ENCODE results near the gene TSC22D4. TPM values are rescaled to one million over a fixed set of nuclear protein-coding genes. Genes with fewer than 3 reads are reported as not detected.
A peak's percentile ranks its signal among the peaks of the same experiment; 100 is the strongest.

Gene TSC22D4
- total and polyA plus RNA-seq, 9 of the 15 experiments (the other 6 are each of a cell fraction or from before 2014, with no cell fraction given): 0.37 to 107 (median 28.7) TPM

DNA sequence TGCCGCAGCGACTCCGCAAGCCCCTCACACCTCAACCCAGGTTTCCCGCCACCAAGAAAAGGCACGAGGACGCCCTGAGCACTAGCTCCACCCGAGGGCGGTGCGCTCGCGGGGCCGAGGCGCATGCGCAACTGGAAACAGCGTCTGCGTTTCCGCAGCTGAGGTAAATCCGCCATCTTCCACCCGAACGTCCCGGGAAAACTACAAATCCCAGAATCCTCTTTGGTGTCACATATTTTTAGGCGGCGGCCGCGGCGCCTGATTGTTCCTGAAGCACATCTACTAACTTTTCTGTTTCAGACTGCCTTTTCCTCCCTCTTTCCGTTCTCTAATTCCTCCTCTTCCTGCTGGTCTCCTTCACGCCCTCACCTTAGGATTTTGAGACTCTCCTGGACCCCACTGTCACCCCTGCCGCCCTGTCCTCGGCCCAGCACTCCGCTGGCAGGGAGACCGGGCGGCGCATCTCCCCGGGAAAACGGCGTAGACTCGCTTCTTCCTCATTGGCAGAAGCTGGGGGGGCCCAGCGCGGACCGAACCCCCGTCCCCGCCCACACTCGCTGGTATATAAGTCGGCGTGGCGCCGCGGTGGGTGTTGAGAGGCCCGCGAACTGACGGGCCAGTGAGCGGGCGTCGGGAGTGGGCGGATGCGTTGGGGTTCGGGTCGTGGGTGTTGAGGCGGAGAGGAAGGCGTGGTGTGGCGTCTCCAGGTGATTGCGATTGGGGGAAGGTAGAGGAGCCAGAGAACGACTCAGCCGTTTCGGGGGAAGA is 50.6 kb downstream of the TSC22D4 start, which contains the start of gene ZCWPW1 (continued):
- TF ChIP-seq, protein P1, sequence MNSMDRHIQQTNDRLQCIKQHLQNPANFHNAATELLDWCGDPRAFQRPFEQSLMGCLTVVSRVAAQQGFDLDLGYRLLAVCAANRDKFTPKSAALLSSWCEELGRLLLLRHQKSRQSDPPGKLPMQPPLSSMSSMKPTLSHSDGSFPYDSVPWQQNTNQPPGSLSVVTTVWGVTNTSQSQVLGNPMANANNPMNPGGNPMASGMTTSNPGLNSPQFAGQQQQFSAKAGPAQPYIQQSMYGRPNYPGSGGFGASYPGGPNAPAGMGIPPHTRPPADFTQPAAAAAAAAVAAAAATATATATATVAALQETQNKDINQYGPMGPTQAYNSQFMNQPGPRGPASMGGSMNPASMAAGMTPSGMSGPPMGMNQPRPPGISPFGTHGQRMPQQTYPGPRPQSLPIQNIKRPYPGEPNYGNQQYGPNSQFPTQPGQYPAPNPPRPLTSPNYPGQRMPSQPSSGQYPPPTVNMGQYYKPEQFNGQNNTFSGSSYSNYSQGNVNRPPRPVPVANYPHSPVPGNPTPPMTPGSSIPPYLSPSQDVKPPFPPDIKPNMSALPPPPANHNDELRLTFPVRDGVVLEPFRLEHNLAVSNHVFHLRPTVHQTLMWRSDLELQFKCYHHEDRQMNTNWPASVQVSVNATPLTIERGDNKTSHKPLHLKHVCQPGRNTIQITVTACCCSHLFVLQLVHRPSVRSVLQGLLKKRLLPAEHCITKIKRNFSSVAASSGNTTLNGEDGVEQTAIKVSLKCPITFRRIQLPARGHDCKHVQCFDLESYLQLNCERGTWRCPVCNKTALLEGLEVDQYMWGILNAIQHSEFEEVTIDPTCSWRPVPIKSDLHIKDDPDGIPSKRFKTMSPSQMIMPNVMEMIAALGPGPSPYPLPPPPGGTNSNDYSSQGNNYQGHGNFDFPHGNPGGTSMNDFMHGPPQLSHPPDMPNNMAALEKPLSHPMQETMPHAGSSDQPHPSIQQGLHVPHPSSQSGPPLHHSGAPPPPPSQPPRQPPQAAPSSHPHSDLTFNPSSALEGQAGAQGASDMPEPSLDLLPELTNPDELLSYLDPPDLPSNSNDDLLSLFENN (IDR thresholded peaks at IDR 0.05; ENCODE audit: low read depth in 2 of 2, low read length in 2 of 2): peak in 1 of 2 experiments; percentile 90; a peak in 2 of 4 replicates
- peak; percentile 92 for TF ChIP-seq CHD1 (IDR thresholded peaks at IDR 0.05; ENCODE audit: low read length)
- TF ChIP-seq C11orf30 (IDR thresholded peaks at IDR 0.05; ENCODE audit: low read depth): peak; percentile 26; the same call in 1 of the 2 replicates
- peak in 1 of 2 experiments; percentile 92; a peak in 2 of 4 replicates for TF ChIP-seq FOXA3 (CRISPR knock-in tag; conservative IDR thresholded peaks at IDR 0.05 in 1 of 2, IDR thresholded peaks at IDR 0.05 in 1 of 2)
- no peak for TF ChIP-seq RFX5 (IDR thresholded peaks at IDR 0.05; ENCODE audit: low read depth, low read length)
- peak; percentile 77; the same call in 1 of the 2 replicates for TF ChIP-seq TCF7 (IDR thresholded peaks at IDR 0.05; ENCODE audit: borderline replicate concordance)
- TF ChIP-seq XRCC4 (IDR thresholded peaks at IDR 0.05; ENCODE audit: extremely low read depth, insufficient read depth, insufficient read length): no peak
- TF ChIP-seq SMAD4 (CRISPR knock-in tag; conservative IDR thresholded peaks at IDR 0.05): peak; percentile 51
- TF ChIP-seq EP300 (IDR thresholded peaks at IDR 0.05; ENCODE audit: low read length): peak; percentile 24; the same call in 1 of the 2 replicates
- peak; percentile 71 for TF ChIP-seq ZKSCAN1 (IDR thresholded peaks at IDR 0.05; ENCODE audit: low read depth, low read length)
- TF ChIP-seq EP400 (IDR thresholded peaks at IDR 0.05): peak; percentile 80
- peak; percentile 85 for TF ChIP-seq ZNF263 (CRISPR knock-in tag; IDR thresholded peaks at IDR 0.05; ENCODE audit: borderline replicate concordance)
- peak; percentile 92 for TF ChIP-seq ZSCAN29 (IDR thresholded peaks at IDR 0.05)
- TF ChIP-seq, protein P2, sequence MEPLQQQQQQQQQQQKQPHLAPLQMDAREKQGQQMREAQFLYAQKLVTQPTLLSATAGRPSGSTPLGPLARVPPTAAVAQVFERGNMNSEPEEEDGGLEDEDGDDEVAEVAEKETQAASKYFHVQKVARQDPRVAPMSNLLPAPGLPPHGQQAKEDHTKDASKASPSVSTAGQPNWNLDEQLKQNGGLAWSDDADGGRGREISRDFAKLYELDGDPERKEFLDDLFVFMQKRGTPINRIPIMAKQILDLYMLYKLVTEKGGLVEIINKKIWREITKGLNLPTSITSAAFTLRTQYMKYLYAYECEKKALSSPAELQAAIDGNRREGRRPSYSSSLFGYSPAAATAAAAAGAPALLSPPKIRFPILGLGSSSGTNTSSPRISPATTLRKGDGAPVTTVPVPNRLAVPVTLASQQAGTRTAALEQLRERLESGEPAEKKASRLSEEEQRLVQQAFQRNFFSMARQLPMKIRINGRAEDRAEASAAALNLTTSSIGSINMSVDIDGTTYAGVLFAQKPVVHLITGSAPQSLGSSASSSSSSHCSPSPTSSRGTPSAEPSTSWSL (CRISPR knock-in tag; IDR thresholded peaks at IDR 0.05; ENCODE audit: borderline replicate concordance): 0 out of 2 replicates have a peak, but pooled peaks have one; percentile 6
- TF ChIP-seq, protein P3, sequence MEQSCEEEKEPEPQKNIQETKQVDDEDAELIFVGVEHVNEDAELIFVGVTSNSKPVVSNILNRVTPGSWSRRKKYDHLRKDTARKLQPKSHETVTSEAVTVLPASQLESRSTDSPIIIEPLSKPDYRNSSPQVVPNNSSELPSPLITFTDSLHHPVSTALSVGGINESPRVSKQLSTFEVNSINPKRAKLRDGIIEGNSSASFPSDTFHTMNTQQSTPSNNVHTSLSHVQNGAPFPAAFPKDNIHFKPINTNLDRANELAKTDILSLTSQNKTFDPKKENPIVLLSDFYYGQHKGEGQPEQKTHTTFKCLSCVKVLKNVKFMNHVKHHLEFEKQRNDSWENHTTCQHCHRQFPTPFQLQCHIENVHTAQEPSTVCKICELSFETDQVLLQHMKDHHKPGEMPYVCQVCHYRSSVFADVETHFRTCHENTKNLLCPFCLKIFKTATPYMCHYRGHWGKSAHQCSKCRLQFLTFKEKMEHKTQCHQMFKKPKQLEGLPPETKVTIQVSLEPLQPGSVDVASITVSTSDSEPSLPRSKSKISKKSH (CRISPR knock-in tag; IDR thresholded peaks at IDR 0.05): 0 out of 2 replicates have a peak, but pooled peaks have one; percentile 17
- TF ChIP-seq GTF2F1 (IDR thresholded peaks at IDR 0.05; ENCODE audit: low read depth, low read length): peak; percentile 86
- TF ChIP-seq DMBX1 (CRISPR knock-in tag; IDR thresholded peaks at IDR 0.05; ENCODE audit: borderline replicate concordance): peak; percentile 76
- no peak for TF ChIP-seq POLR3G (IDR thresholded peaks at IDR 0.05; ENCODE audit: extremely low read depth, insufficient read length, insufficient replicate concordance)
- no peak for TF ChIP-seq ZNF785 (CRISPR knock-in tag; IDR thresholded peaks at IDR 0.05)
- TF ChIP-seq FOS (IDR thresholded peaks at IDR 0.05; ENCODE audit: extremely low read depth, insufficient read length): no peak
- TF ChIP-seq, protein P4, sequence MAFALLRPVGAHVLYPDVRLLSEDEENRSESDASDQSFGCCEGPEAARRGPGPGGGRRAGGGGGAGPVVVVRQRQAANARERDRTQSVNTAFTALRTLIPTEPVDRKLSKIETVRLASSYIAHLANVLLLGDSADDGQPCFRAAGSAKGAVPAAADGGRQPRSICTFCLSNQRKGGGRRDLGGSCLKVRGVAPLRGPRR (CRISPR knock-in tag; IDR thresholded peaks at IDR 0.05): no peak

Data from K562 (cell line).